ENCODE data around the gene APOB. TPM values are rescaled to one million over a fixed set of nuclear protein-coding genes. Genes with fewer than 3 reads are reported as not detected.

Gene APOB
- total and polyA plus RNA-seq, 9 donors = 0.13 to 4.8 (median 1.3) TPM

DNA sequence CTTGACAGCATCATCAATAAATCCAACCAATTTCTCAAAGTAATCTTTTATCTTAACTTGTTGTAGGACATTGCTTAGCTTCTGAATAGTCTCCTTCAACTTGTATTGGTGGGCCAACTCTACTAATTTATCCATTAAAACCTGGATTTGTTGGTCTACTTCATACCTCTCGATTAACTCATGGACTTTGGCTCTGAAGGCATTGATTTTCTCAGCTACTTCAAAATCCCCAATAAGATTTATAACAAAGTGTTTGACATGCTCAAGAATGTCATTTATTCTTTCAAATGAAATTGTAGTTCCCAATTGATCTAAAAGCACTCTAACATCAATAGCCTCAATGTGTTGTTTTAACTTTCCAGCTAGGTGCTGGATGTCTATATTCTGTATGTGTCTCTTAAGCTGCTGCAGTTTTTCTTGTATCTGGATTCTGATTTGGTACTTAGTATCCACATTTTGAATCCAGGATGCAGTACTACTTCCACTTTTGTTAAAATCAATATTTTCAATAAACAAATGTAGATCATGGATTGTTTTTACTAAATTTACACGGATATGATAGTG is 34.1 kb downstream of the APOB start:
- intact Hi-C loops (cut with DNase I) = no loop called here
- 67 to 76% (median 72%) methylated on average over 2 of the region's 2 CpGs for WGBS, 3 donors

DNA sequence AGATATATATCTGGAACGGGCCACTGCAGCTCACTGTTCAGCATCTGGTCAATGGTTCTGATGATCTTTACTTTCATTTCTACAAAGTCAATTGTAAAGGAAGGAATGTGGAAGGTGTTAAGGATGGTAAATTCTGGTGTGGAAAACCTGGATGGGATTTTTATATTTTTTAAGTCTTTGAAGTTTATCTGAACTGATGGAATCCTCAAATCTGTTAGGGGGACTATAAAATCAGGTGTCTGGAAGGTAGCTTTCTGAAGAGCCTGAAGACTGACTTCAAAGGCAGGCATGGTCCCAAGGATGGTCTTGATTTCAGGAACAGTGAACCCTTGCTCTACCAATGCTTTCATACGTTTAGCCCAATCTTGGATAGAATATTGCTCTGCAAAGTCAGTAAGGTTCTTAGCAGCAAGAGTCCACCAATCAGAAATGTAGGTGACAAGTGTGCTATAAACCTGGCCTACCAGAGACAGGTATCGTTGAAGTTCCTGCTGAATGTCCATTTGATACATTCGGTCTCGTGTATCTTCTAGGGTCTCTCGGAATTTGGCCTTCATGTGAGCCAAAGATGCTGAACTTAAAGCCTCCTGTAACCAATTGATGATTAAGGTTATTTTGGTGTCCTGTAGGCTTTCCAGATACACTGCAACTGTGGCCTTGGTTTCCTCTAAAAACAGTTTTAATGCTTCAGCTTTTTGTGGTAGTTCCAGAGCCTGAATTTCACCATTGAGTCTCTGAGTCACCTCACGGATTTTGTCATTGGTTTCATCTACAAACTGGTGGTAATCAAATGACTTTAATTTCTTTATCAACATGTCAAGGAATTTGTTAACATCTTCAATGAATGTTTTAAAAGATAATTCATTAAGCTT is 34.8 kb downstream of the APOB start:
- Histone ChIP-seq H3K4me1 (ENCODE audit: insufficient read depth) (no peaks in the 10 kb centered on the region), H3K36me3 (no peaks in the 10 kb centered on the region), H3K27me3 (no peaks in the 10 kb centered on the region), H3K4me3 (no peak overlapping the region), H3K9me3 (no peaks in the 10 kb centered on the region), H3K27ac (no peak overlapping the region)
- WGBS, 3 donors = 89 to 95% (median 93%) methylated on average over 7 of the region's 7 CpGs
- no peak for TF ChIP-seq POLR2A (IDR thresholded peaks at IDR 0.05)
- TF ChIP-seq EP300 (IDR thresholded peaks at IDR 0.05) = no peak
- TF ChIP-seq, protein P1, sequence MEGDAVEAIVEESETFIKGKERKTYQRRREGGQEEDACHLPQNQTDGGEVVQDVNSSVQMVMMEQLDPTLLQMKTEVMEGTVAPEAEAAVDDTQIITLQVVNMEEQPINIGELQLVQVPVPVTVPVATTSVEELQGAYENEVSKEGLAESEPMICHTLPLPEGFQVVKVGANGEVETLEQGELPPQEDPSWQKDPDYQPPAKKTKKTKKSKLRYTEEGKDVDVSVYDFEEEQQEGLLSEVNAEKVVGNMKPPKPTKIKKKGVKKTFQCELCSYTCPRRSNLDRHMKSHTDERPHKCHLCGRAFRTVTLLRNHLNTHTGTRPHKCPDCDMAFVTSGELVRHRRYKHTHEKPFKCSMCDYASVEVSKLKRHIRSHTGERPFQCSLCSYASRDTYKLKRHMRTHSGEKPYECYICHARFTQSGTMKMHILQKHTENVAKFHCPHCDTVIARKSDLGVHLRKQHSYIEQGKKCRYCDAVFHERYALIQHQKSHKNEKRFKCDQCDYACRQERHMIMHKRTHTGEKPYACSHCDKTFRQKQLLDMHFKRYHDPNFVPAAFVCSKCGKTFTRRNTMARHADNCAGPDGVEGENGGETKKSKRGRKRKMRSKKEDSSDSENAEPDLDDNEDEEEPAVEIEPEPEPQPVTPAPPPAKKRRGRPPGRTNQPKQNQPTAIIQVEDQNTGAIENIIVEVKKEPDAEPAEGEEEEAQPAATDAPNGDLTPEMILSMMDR (IDR thresholded peaks at IDR 0.05) = no peak
- intact Hi-C loops (cut with DNase I) = no loop called here
- no peak for DNase-seq

More for the DNA sequence above, 34.1 kb downstream of the APOB start:
- Histone ChIP-seq H3K4me3 (no peak overlapping the region), H3K9me3 (no peaks in the 10 kb centered on the region), H3K36me3 (no peaks in the 10 kb centered on the region), H3K27ac (no peak overlapping the region), H3K27me3 (no peaks in the 10 kb centered on the region), H3K4me1 (ENCODE audit: insufficient read depth) (no peaks in the 10 kb centered on the region)
- no peak for TF ChIP-seq EP300 (IDR thresholded peaks at IDR 0.05)
- TF ChIP-seq, protein P1 (IDR thresholded peaks at IDR 0.05) = no peak
- TF ChIP-seq POLR2A (IDR thresholded peaks at IDR 0.05) = no peak
- DNase-seq = no peak

DNA sequence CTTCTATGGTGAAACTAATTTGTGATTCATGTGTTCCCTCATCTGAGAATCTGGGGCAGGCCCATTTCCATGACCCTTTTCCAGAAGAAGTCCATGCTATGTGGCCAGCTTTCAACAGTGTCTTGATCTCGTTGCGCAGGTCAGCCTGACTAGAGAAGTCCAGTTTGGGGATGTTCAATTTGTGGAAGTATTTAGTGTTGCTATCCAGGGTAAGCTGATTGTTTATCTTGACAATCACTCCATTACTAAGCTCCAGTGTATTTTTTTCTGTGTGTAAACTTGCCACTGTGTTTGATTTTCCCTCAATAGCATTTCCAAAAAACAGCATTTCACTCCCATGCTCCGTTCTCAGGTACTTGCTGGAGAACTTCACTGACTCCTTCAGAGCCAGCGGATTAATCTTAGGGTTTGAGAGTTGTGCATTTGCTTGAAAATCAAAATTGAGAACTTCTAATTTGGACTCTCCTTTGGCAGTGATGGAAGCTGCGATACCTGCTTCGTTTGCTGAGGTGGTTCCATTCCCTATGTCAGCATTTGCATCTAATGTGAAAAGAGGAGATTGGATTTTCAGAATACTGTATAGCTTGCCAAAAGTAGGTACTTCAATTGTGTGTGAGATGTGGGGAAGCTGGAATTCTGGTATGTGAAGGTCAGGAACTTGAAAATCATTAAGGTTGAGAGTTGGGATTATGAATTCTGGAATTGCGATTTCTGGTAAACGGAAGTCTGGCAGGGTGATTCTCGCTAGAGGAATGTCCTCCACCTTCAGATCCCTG is 35.7 kb downstream of the APOB start:
- no peaks in the 10 kb centered on the region for H3K27me3 ChIP-seq
- no peak for DNase-seq
- 87 to 96% (median 95%) methylated on average over 9 of the region's 9 CpGs for WGBS, 3 donors
- no peaks in the 10 kb centered on the region for H3K9me3 ChIP-seq
- no peak overlapping the region for H3K27ac ChIP-seq
- no peaks in the 10 kb centered on the region for H3K36me3 ChIP-seq
- no peaks in the 10 kb centered on the region for H3K4me1 ChIP-seq (ENCODE audit: insufficient read depth)
- TF ChIP-seq, protein P1 (IDR thresholded peaks at IDR 0.05) = no peak
- intact Hi-C loops (cut with DNase I) = no loop called here
- no peak overlapping the region for H3K4me3 ChIP-seq

DNA sequence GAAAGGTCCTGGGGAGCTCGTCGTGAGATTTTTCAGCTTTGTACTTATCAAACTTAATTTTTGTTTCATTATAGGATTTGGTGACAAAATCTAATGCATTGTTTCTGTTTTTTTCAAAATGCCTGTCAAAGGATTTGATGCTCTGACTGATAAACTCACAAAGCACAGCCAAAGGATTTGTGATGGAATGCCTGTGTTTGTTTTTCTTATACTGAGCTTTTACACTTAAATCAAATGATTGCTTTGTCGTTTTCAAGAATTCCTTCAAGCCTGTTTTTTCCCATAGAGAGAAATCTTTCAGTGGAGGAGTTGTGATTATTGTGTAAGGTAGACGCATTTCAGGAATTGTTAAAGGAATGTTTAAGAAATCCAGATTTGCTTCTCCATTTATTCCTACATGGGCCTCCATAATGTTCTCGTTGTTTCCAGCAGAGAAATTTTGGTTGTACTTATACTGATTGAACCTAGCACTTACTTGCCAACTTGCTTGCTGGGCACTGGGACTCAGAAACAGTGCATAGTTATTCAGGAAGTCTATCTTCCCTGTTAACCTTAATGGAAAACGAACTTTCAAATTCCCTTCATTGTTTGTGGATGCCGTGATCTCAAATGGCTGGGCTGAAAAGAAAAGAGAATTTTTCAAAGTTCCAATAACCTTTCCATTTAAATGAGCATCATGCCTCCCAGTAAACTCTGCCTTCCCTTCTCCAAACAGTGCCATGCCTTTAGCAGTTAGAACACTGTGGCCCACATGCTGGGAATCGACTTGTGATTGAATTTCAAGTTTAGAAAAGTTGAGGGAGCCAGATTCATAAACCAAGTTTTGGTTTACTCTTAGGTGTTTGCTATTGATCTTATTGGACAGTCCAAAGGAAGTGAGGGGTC is 36.5 kb downstream of the APOB start:
- 66 to 71% (median 68%) methylated on average over 8 of the region's 8 CpGs for WGBS, 3 donors
- intact Hi-C loops (cut with DNase I) = no loop called here
- DNase-seq = no peak
- Histone ChIP-seq H3K36me3 (no peaks in the 10 kb centered on the region), H3K27me3 (no peaks in the 10 kb centered on the region), H3K4me3 (no peak overlapping the region), H3K9me3 (no peaks in the 10 kb centered on the region), H3K27ac (no peak overlapping the region), H3K4me1 (ENCODE audit: insufficient read depth) (no peaks in the 10 kb centered on the region)
- TF ChIP-seq POLR2A (IDR thresholded peaks at IDR 0.05) (no peak), EP300 (IDR thresholded peaks at IDR 0.05) (no peak)
- TF ChIP-seq, protein P1 (IDR thresholded peaks at IDR 0.05) = no peak
